SK-N-SH treated with all-trans-retinoic acid at 6 μM for 48 hours (cell line): ENCODE data around the gene ALOX5.

Experiments
- ESRRG ChIP-seq: fragments of 250-450 bp; sonication (Bioruptor Pico); IDR thresholded peaks from 2 replicates; pipeline ENCODE4 v1.6.1; 2021; ENCODE audit warnings: mild to moderate bottlenecking
- TCF4 ChIP-seq: fragments of 250-450 bp; sonication (Bioruptor Pico); IDR thresholded peaks from 2 replicates; pipeline ENCODE4 v1.8.0; 2021; ENCODE audit warnings: mild to moderate bottlenecking, moderate library complexity, borderline replicate concordance
- TOX ChIP-seq: fragments of 250-450 bp; sonication (Bioruptor Pico); IDR thresholded peaks from 2 replicates; pipeline ENCODE4 v1.8.0; 2021; ENCODE audit warnings: mild to moderate bottlenecking, moderate library complexity, borderline replicate concordance
- ZC3H10 ChIP-seq: fragments of 250-450 bp; sonication (Bioruptor Pico); IDR thresholded peaks from 2 replicates; pipeline ENCODE4 v1.5.1; 2021; ENCODE audit warnings: mild to moderate bottlenecking, moderate library complexity
- ZFP3 ChIP-seq: fragments of 250-450 bp; sonication (Bioruptor Pico); IDR thresholded peaks from 2 replicates; pipeline ENCODE4 v1.5.0; 2020; ENCODE audit warnings: mild to moderate bottlenecking, moderate library complexity

GRCh38 chr10:45355494-45355893, 18.5 kb upstream of the ALOX5 start:
- TF ChIP-seq ZC3H10 (no peak), ZFP3 (CRISPR knock-in tag) (no peak), TOX (CRISPR knock-in tag) (no peak), TCF4 (no peak), ESRRG (CRISPR knock-in tag) (no peak)
